ENCODE results near the gene RHOV.

DNA sequence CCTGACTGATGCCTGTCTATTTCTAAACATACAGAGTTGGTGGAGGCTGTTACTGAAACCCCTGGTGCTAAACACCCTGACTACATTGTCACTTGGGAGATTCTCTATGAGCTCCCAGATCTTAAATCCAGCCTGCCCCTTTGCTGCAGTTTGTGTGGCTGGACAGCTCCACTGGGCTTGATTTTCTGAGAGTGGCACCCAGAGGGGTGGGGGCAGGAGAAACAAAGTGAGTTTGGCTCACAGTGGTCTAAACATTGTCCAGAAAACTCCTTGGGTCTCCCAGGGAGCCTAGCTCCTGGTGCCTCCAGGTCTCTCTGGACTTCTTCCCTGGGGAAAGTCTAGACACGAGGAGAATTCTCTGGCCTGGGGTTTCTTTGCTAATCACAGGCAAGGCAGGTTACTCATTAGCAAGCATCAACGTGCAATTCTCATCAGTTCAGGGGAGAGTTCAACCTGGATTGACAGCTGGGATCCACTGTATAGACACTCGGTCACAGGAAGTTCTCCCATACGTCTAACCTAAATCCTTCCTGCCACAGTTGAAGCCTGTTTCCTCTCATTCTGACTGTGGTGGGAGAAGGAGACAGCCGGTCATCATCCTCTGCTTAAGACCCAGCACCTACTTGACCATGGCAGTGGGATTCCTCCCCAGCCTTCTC, 48.0 kb upstream of the RHOV start:
- no peak for TF ChIP-seq POLR2A (IDR thresholded peaks at IDR 0.05; ENCODE audit: borderline replicate concordance, extremely low read depth, insufficient read depth, insufficient read length)
- TF ChIP-seq, protein P1, sequence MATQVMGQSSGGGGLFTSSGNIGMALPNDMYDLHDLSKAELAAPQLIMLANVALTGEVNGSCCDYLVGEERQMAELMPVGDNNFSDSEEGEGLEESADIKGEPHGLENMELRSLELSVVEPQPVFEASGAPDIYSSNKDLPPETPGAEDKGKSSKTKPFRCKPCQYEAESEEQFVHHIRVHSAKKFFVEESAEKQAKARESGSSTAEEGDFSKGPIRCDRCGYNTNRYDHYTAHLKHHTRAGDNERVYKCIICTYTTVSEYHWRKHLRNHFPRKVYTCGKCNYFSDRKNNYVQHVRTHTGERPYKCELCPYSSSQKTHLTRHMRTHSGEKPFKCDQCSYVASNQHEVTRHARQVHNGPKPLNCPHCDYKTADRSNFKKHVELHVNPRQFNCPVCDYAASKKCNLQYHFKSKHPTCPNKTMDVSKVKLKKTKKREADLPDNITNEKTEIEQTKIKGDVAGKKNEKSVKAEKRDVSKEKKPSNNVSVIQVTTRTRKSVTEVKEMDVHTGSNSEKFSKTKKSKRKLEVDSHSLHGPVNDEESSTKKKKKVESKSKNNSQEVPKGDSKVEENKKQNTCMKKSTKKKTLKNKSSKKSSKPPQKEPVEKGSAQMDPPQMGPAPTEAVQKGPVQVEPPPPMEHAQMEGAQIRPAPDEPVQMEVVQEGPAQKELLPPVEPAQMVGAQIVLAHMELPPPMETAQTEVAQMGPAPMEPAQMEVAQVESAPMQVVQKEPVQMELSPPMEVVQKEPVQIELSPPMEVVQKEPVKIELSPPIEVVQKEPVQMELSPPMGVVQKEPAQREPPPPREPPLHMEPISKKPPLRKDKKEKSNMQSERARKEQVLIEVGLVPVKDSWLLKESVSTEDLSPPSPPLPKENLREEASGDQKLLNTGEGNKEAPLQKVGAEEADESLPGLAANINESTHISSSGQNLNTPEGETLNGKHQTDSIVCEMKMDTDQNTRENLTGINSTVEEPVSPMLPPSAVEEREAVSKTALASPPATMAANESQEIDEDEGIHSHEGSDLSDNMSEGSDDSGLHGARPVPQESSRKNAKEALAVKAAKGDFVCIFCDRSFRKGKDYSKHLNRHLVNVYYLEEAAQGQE (IDR thresholded peaks at IDR 0.05; ENCODE audit: low read depth): no peak
- no peak for TF ChIP-seq CTCF (IDR thresholded peaks at IDR 0.05 in 2 of 3, conservative IDR thresholded peaks at IDR 0.05 in 1 of 3; ENCODE audit: borderline replicate concordance in 1 of 3, insufficient read depth in 1 of 3, low read depth in 2 of 3, low read length in 2 of 3)
- TF ChIP-seq POLR2AphosphoS5 (IDR thresholded peaks at IDR 0.05; ENCODE audit: low read depth, low read length): no peak
- TF ChIP-seq SIN3A (IDR thresholded peaks at IDR 0.05; ENCODE audit: low read depth): no peak
- no peak for TF ChIP-seq JUND (IDR thresholded peaks at IDR 0.05)
- TF ChIP-seq EZH2 (IDR thresholded peaks at IDR 0.05): no peak
- no peak for TF ChIP-seq EGR1 (IDR thresholded peaks at IDR 0.05; ENCODE audit: low read depth)
- no peak for TF ChIP-seq RAD21 (IDR thresholded peaks at IDR 0.05; ENCODE audit: low read depth)
- no peak for TF ChIP-seq ZNF274 (IDR thresholded peaks at IDR 0.05; ENCODE audit: low read depth, low read length)
- TF ChIP-seq CEBPB (IDR thresholded peaks at IDR 0.05; ENCODE audit: low read depth): no peak
